ENCODE results near the gene MACROD1. TPM values are rescaled to one million over a fixed set of nuclear protein-coding genes. Genes with fewer than 3 reads are reported as not detected.

Gene MACROD1
- total RNA-seq, 2 donors from 2014 or later: 24.7 to 65.4 TPM

GRCh38 chr11:64000026-64000739 lies 165.7 kb downstream of the MACROD1 start:
- intact Hi-C loops (cut with DNase I): loop anchor here (2.0 kb wide), 1 partner anchor 153 kb away; no protein-coding TSS in a partner anchor
- H3K27me3 ChIP-seq: no peaks in the 10 kb centered on the region
- peaks cover 40% of the 10 kb centered on the region for H3K4me1 ChIP-seq
- H3K36me3 ChIP-seq (replicated peaks in 1 of 2; ENCODE audit: insufficient read depth in 1 of 2, low read depth in 2 of 2): peaks cover 8 to 9% of the 10 kb centered on the region in 2 donors
- 19 to 20% methylated on average over 18 to 50 of the region's 67 CpGs for WGBS, 2 donors
- no peaks in the 10 kb centered on the region for H3K9me3 ChIP-seq
- DNase-seq (peak; percentile 53 to 73 (median 63)), ATAC-seq (peak; percentile 65)
- TF ChIP-seq POLR2A (IDR thresholded peaks at IDR 0.05): no peak
- peak; percentile 45 to 94 (median 81) for TF ChIP-seq CTCF (IDR thresholded peaks at IDR 0.05)
- H3K4me3 ChIP-seq: no peak overlapping the region
- H3K27ac ChIP-seq: no peak overlapping the region

- no peaks in the 10 kb centered on the region for H3K27me3 ChIP-seq
- peak in 3 of 4 donors; percentile 42 to 45 (median 45) for DNase-seq
- peaks cover 8 to 9% of the 10 kb centered on the region in 2 donors for H3K36me3 ChIP-seq (replicated peaks in 1 of 2; ENCODE audit: insufficient read depth in 1 of 2, low read depth in 2 of 2)
- H3K9me3 ChIP-seq: no peaks in the 10 kb centered on the region
- peaks cover 37% of the 10 kb centered on the region for H3K4me1 ChIP-seq
- peak; percentile 23 for ATAC-seq
- no peak overlapping the region for H3K4me3 ChIP-seq
- no peak overlapping the region for H3K27ac ChIP-seq
- intact Hi-C loops (cut with DNase I): loop anchor here (2.0 kb wide), 1 partner anchor 153 kb away; no protein-coding TSS in a partner anchor
- TF ChIP-seq POLR2A (IDR thresholded peaks at IDR 0.05) (no peak), CTCF (IDR thresholded peaks at IDR 0.05) (no peak)
- 41 to 52% methylated on average over 19 to 46 of the region's 59 CpGs for WGBS, 2 donors
Observed at GRCh38 chr11:63999349-64000025, 166.4 kb downstream of the MACROD1 start.

GRCh38 chr11:63998558-63999348 lies 167.2 kb downstream of the MACROD1 start:
- H3K4me3 ChIP-seq: no peak overlapping the region
- H3K36me3 ChIP-seq (replicated peaks in 1 of 2; ENCODE audit: insufficient read depth in 1 of 2, low read depth in 2 of 2): peaks cover 8 to 9% of the 10 kb centered on the region in 2 donors
- H3K27ac ChIP-seq: no peak overlapping the region
- intact Hi-C loops (cut with DNase I): no loop called here
- DNase-seq (no peak), ATAC-seq (no peak)
- H3K9me3 ChIP-seq: no peaks in the 10 kb centered on the region
- peaks cover 31% of the 10 kb centered on the region for H3K4me1 ChIP-seq
- TF ChIP-seq CTCF (IDR thresholded peaks at IDR 0.05) (no peak), POLR2A (IDR thresholded peaks at IDR 0.05) (no peak)
- 80 to 94% methylated on average over 10 to 42 of the region's 54 CpGs for WGBS, 2 donors
- H3K27me3 ChIP-seq: no peaks in the 10 kb centered on the region

GRCh38 chr11:63997801-63998337 lies 168.0 kb downstream of the MACROD1 start:
- H3K36me3 ChIP-seq (replicated peaks in 1 of 2; ENCODE audit: insufficient read depth in 1 of 2, low read depth in 2 of 2): peaks cover 8 to 9% of the 10 kb centered on the region in 2 donors
- no peak for DNase-seq
- H3K9me3 ChIP-seq: no peaks in the 10 kb centered on the region
- ATAC-seq: no peak
- intact Hi-C loops (cut with DNase I): no loop called here
- peaks cover 28% of the 10 kb centered on the region for H3K4me1 ChIP-seq
- 78 to 82% methylated on average over 6 to 10 of the region's 11 CpGs for WGBS, 2 donors
- no peak for TF ChIP-seq CTCF (IDR thresholded peaks at IDR 0.05)
- no peak for TF ChIP-seq POLR2A (IDR thresholded peaks at IDR 0.05)
- H3K27me3 ChIP-seq: no peaks in the 10 kb centered on the region
- H3K4me3 ChIP-seq: no peak overlapping the region
- no peak overlapping the region for H3K27ac ChIP-seq
